NCI-H2227 treated with DMSO at 0.1 percent for 48 hours (cell line): ENCODE data around the gene XPO1.

Experiments
- DNase-seq: peaks from one replicate; lab custom pipeline; 2025; lab: John Stamatoyannopoulos, UW

The XPO1 gene

GRCh38 chr2:61431345-61431744 is 106.8 kb downstream of the XPO1 start:
- no peak for DNase-seq
